Activated CD4-positive, CD25-positive, alpha-beta regulatory T cell treated with anti-CD3 and anti-CD28 coated beads, Interleukin-2, amount 50 U/mL, for 72 hours (primary cell): ENCODE measurements around the gene MLST8.
"Not testable (repeated sequence)": the region's sequence is repeated elsewhere in the genome, so short reads cannot be mapped to it uniquely, and the experiment has no call there.

Experiments used
- DNase-seq: peaks from one replicate; pipeline ENCODE4 v3.0.0; 2021

MLST8 gene

GRCh38 chr16:2252806-2253148 is 47.5 kb downstream of the MLST8 start:
- DNase-seq: no peak

- no peak for DNase-seq
Observed at GRCh38 chr16:2253293-2253692, 48.0 kb downstream of the MLST8 start.

GRCh38 chr16:2256531-2257140 is 51.4 kb downstream of the MLST8 start:
- no peak for DNase-seq

- no peak for DNase-seq
Observed at GRCh38 chr16:2257726-2258125, 52.5 kb downstream of the MLST8 start.

DNA sequence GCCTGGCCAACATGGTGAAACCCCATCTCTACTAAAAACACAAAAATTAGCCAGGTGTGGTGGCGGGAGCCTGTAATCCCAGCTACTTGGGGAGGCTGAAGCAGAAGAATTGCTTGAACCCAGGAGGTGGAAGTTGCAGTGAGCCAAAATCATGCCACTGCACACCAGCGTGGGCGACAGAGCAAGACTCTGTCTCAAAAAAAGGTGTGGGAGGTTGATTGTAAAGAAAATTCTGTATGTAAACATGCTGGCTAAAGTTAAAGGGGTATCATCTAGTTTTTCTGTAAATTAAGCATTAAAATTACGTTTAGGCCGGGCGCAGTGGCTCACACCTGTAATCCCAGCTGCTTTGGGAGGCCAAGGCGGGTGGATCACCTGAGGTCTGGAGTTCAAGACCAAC is 53.3 kb downstream of the MLST8 start:
- DNase-seq: not testable (repeated sequence)
